SW 1271 (cell line): Measurements from ENCODE around the gene BID.
"Not testable (repeated sequence)": the region's sequence is repeated elsewhere in the genome, so short reads cannot be mapped to it uniquely, and the experiment has no call there.

ENCODE experiments used
- DNase-seq, 2 experiments: peaks; one replicate each; lab custom pipeline; 2025; lab: John Stamatoyannopoulos, UW

BID gene

DNA sequence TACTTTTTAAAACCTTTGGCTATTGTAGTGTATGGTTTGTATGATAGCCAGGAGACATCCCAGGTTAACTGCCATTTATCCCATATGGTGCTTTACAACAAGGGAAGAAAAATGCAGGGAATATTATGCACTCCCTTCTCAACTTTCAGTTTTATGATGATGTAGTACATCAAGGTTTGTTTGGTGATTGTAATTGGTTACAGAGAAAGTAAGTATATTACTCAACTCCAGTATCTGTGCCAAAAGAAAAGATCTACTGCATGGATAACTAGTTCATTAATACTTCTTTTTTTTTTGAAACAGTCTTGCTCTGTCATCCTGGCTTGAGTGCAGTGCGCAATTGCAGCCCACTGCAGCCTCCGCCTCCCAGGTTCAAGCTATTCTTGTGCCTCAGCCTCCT lies 70.5 kb downstream of the BID start:
- DNase-seq: no peak

- no peak for DNase-seq
Measured at GRCh38 chr22:17700778-17701177, 73.5 kb downstream of the BID start.

- DNase-seq: no peak
Measured at GRCh38 chr22:17699696-17700340, 74.5 kb downstream of the BID start.

- DNase-seq: no peak
Measured at GRCh38 chr22:17698948-17699347, 75.3 kb downstream of the BID start.

DNA sequence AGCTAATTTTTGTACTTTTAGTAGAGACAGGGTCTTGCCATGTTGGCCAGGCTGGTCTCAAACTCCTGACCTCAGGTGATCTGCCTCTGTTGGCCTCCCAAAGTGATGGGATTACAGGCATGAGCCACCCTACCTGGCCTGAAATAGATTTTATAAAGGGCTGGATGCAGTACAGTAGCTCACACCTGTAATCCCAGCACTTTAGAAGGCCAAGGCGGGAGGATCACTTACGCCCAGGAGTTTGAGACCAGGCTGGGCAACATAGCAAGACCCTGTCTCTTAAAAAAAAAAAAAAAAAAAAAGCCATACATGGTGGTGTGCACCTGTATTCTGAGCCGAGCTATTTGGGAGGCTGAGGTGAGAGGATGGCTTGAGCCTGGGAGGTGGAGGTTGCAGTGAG lies 76.0 kb downstream of the BID start:
- not testable (repeated sequence) for DNase-seq

DNA sequence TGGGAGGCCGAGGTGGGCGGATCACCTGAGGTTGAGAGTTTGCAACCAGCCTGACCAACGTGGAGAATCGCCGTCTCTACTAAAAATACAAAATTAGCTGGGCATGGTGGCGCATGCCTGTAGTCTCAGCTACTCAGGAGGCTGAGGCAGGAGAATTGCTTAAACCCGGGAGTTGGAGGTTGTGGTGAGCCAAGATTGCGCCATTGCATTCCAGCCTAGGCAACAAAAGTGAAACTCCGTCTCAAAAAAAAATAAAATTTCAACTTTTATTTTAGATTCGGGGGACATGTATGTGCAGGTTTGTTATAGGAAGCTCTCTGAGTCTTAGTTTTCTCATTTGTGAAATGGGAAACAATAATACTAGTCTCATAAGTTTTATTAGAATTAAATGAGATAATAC lies 77.1 kb downstream of the BID start:
- not testable (repeated sequence) for DNase-seq

DNA sequence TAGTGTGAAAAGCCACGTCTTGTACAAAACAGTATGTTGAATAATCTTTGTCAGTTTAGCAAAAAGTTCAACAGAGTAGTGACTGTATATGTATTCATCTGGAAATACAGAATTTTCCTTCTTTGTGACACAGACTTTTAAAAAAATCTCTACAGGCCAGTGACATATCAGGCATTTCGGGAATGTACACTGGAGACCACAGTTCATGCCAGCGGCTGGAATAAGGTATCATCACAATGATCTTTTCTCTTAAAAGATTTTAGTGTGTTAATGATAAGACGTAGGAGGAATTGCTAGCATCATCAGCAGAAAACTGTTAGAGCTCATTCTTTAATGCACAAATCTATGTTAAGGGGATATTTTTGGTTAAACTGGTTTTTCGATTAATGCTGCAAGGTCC lies 78.3 kb downstream of the BID start:
- no peak for DNase-seq

DNA sequence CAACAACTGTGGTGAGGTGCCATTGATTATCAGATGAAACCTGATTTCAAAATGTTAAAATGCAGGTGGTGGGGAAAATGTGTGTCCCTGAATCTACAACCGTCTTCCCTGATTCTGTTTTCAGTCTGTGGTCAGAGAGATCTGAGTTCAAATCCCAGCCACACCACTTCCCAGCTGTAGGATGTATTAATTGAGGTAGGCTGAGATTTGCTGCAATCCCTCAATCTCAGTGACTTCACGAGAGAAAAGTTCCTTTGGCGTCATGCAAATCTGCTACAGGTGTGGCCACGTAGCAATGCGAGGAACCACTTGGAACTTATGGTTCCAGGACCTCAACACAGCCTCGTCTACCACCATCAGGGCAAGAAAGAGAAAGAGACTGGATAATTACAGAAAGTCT lies 79.5 kb downstream of the BID start:
- no peak for DNase-seq

DNA sequence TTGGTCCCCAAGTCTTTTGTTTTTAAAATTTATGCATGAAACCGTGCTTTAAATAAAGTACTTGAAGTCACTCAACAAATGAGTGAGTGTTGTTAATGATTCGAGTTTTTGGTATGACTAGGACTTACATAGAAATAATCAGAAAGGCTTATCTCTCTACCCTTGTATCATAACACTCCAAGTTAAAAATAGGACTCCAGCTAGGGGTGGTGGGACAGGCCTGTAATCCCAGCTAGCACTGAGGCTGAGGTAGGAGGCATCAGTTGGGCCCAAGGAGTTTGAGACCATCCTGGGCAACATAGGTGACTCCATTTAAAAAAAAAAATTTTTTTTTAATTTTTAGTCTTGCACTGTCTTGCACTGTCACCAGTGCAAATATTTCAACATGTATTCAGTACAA lies 80.1 kb downstream of the BID start:
- no peak for DNase-seq

DNA sequence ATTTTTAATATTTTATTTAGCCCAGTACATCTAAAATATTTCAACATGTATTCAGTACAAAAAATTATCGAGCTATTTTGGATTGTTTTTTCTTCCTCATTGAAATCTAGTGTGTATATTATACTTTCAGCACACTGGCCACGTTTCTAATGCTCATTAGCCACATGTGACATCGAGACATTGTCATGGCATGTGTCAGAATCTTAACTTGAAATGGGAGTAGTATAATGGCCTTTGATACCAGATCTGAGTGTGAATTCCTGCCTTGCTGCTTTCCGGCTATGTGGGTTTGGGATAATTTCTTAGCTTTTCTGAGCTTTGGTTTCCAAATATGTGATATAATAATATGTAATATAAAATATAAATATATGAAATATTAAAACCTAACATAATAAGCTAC lies 81.4 kb downstream of the BID start:
- DNase-seq: no peak

DNA sequence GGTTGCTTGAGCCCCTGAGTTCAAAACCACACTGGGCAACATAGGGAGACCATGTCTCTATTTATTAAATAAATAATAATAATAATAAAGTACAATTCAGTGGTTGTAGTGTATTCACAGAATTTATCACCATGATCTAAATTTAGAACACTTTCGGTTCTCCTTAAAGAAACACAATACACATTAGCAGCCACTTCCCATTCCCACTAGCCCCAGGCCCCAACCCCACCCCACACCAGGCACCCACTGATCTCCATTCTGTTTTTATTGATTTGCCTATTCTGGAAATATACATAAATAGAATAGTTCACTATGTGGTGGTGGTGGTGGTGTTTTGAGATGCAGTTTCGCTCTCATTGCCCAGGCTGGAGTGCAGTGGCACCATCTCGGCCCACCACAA lies 90.0 kb downstream of the BID start:
- no peak for DNase-seq
